GM12892 (cell line): ENCODE measurements around the gene PSMD7.

Experiments
- POLR2A ChIP-seq: IDR thresholded peaks from 2 replicates; pipeline ENCODE4 v1.6.1; 2011; ENCODE audit warnings: low read depth, low read length, control low read depth
- POLR2AphosphoS5 ChIP-seq: IDR thresholded peaks from 2 replicates; pipeline ENCODE4 v1.6.1; 2011; ENCODE audit warnings: low read depth, low read length, control low read depth

DNA sequence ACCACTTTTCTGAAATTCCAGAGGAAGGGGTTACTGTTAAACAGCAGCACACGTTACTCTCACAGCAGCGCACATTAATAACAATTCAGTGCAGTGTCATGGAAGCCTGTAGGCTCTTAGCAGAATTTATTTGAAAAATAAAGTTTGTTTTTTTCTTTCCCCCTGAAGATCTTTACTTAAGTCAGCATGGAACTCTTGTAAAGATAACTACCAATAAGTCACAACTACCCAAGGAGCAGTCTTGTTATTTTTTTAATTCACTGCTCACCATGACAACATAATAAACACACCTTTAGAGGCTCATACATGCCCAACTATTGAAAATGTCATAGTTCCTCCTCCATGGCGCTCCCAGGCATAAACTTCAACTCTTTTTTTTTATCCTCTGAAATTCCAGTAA, 31.8 kb upstream of the PSMD7 start:
- TF ChIP-seq POLR2AphosphoS5 (no peak), POLR2A (no peak)
